ENCODE measurements around the gene POLR1E. TPM values are rescaled to one million over a fixed set of nuclear protein-coding genes. Genes with fewer than 3 reads are reported as not detected.

Gene POLR1E
- total and polyA plus RNA-seq, 11 donors = 6.9 to 27.0 (median 12.8) TPM

GRCh38 chr9:37499297-37499696 lies 13.5 kb downstream of the POLR1E start:
- intact Hi-C loops (cut with DNase I) = loop anchor here in 3 of 10 donors (10.0 kb wide), 3 partner anchors 66 to 286 kb away; partner anchors contain the start of genes EXOSC3 (in 1 of the 3) and FBXO10 (in 1 of the 3)
- no peak for DNase-seq
- Histone ChIP-seq H3K27ac (no peak overlapping the region), H3K4me1 (peaks cover 0 to 4% (median 0%) of the 10 kb centered on the region in 12 donors), H3K27me3 (no peaks in the 10 kb centered on the region), H3K36me3 (peaks cover 3 to 98% (median 90%) of the 10 kb centered on the region in 9 donors), H3K4me3 (no peak overlapping the region), H3K9me3 (no peaks in the 10 kb centered on the region)
- ATAC-seq = no peak
- TF ChIP-seq POLR2A (IDR thresholded peaks at IDR 0.05) (no peak), CTCF (IDR thresholded peaks at IDR 0.05) (no peak)
- 90 to 96% (median 91%) methylated on average over 6 of the region's 6 CpGs for WGBS, 4 donors

- Histone ChIP-seq H3K36me3 (peaks cover 3 to 86% (median 76%) of the 10 kb centered on the region in 9 donors), H3K4me3 (no peak overlapping the region), H3K27me3 (no peaks in the 10 kb centered on the region), H3K4me1 (no peaks in the 10 kb centered on the region), H3K9me3 (no peaks in the 10 kb centered on the region), H3K27ac (no peak overlapping the region)
- DNase-seq (no peak), ATAC-seq (no peak)
- TF ChIP-seq POLR2A (IDR thresholded peaks at IDR 0.05) (no peak), CTCF (IDR thresholded peaks at IDR 0.05) (no peak)
- intact Hi-C loops (cut with DNase I) = no loop called here
- WGBS, 4 donors = 60 to 98% (median 80%) methylated on average over 2 of the region's 2 CpGs
Measured at GRCh38 chr9:37501957-37502596, 16.3 kb downstream of the POLR1E start.

- Histone ChIP-seq H3K9me3 (no peaks in the 10 kb centered on the region), H3K4me3 (no peak overlapping the region), H3K27me3 (no peaks in the 10 kb centered on the region), H3K27ac (no peak overlapping the region), H3K4me1 (no peaks in the 10 kb centered on the region), H3K36me3 (peaks cover 2 to 83% (median 60%) of the 10 kb centered on the region in 9 donors)
- 79 to 88% (median 81%) methylated on average over 3 of the region's 3 CpGs for WGBS, 4 donors
- no peak for TF ChIP-seq CTCF (IDR thresholded peaks at IDR 0.05)
- no peak for TF ChIP-seq POLR2A (IDR thresholded peaks at IDR 0.05)
- intact Hi-C loops (cut with DNase I) = no loop called here
- ATAC-seq = peak in 3 of 4 donors; percentile 18 to 80 (median 54)
- peak in 1 of 5 donors; percentile 55 for DNase-seq
Measured at GRCh38 chr9:37503736-37504135, 18.0 kb downstream of the POLR1E start.

GRCh38 chr9:37504605-37505004 lies 18.9 kb downstream of the POLR1E start:
- intact Hi-C loops (cut with DNase I) = no loop called here
- no peak for DNase-seq
- TF ChIP-seq POLR2A (IDR thresholded peaks at IDR 0.05) = no peak
- no peak for TF ChIP-seq CTCF (IDR thresholded peaks at IDR 0.05)
- WGBS, 4 donors = 90 to 97% (median 94%) methylated on average over 5 of the region's 5 CpGs
- H3K27ac ChIP-seq = peak overlapping the region in 1 of 12 donors; percentile 18
- H3K27me3 ChIP-seq = no peaks in the 10 kb centered on the region
- peaks cover 0 to 78% (median 53%) of the 10 kb centered on the region in 9 donors for H3K36me3 ChIP-seq
- no peaks in the 10 kb centered on the region for H3K9me3 ChIP-seq
- no peaks in the 10 kb centered on the region for H3K4me1 ChIP-seq
- ATAC-seq = no peak
- H3K4me3 ChIP-seq = no peak overlapping the region
